ENCODE measurements around the gene ITGB1BP1.

The ITGB1BP1 gene

GRCh38 chr2:9408641-9409151, 14.6 kb downstream of the ITGB1BP1 start:
- H2BK15ac ChIP-seq (ENCODE audit: low read depth, poor library complexity, severe bottlenecking): no peak overlapping the region
- H3K27ac ChIP-seq (ENCODE audit: low read length, poor library complexity, severe bottlenecking): no peak overlapping the region
- no peaks in the 10 kb centered on the region for H3K27me3 ChIP-seq (ENCODE audit: control insufficient read depth in 1 of 2, insufficient read depth in 1 of 2, low read length in 2 of 2)
- H3K4me3 ChIP-seq (ENCODE audit: insufficient read depth in 1 of 2, low read depth in 1 of 2, low read length in 2 of 2): no peak overlapping the region
- no peaks in the 10 kb centered on the region for H3K9me3 ChIP-seq (ENCODE audit: control insufficient read depth, low read length)
- no peak overlapping the region for H2BK5ac ChIP-seq (ENCODE audit: low read depth, low read length, poor library complexity, severe bottlenecking)
- no peak overlapping the region for H3K18ac ChIP-seq (ENCODE audit: low read depth in 1 of 2, low read length in 2 of 2)
- peaks cover 12% of the 10 kb centered on the region for H3K79me1 ChIP-seq (replicated peaks; ENCODE audit: low read length, poor library complexity, severe bottlenecking)
- no peak overlapping the region for H3K23ac ChIP-seq (ENCODE audit: low read length in 2 of 2)
- peaks cover 4% of the 10 kb centered on the region for H3K4me1 ChIP-seq (ENCODE audit: control insufficient read depth, insufficient read depth, low read depth, low read length)
- H4K91ac ChIP-seq (ENCODE audit: low read length): no peak overlapping the region
- no peak overlapping the region for H4K8ac ChIP-seq (ENCODE audit: low read length)
- H3K4ac ChIP-seq (ENCODE audit: low read depth in 1 of 2, low read length in 2 of 2): no peak overlapping the region
- H3K9ac ChIP-seq (ENCODE audit: low read length): no peak overlapping the region
- no peak overlapping the region for H2BK120ac ChIP-seq (ENCODE audit: low read depth, low read length)
- H3K4me2 ChIP-seq (ENCODE audit: low read length, poor library complexity, severe bottlenecking): no peak overlapping the region
- H2BK12ac ChIP-seq (ENCODE audit: low read length in 2 of 2): no peak overlapping the region
- H2AFZ ChIP-seq (ENCODE audit: low read depth, low read length): no peak overlapping the region
- H3K36me3 ChIP-seq (ENCODE audit: control insufficient read depth in 1 of 2, insufficient read depth in 2 of 2, low read depth in 1 of 2, low read length in 2 of 2): peaks cover 29 to 87% of the 10 kb centered on the region in 2 experiments
- DNase-seq: no peak
- 97% methylated on average over 9 of the region's 9 CpGs for WGBS
- H2AK5ac ChIP-seq (ENCODE audit: low read length, severe bottlenecking): no peak overlapping the region
- no peak overlapping the region for H3K14ac ChIP-seq (ENCODE audit: low read length in 2 of 2)

DNA sequence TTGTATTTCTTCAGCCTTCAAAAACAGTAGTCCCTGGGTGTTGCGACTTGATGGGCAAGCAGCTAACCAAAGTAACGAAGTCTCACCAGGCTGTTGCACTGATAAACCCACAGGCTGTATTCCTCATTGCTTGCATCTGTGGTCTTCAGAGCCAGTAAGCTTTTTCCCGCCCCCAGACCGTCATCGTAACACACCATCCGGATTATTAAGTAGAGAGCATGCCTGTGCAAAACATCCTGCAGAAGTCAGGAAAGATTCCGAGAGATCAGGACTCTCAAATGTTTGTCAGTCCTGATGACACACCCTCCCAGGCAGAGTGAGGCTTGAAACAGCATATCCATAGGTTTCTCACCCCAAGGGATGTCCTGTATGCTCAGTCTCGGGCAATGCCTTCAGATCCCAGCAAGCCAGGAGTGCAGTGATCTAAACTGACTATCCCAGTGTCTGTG, 15.9 kb downstream of the ITGB1BP1 start:
- no peaks in the 10 kb centered on the region for H3K9me3 ChIP-seq (ENCODE audit: control insufficient read depth, low read length)
- peaks cover 35 to 89% of the 10 kb centered on the region in 2 experiments for H3K36me3 ChIP-seq (ENCODE audit: control insufficient read depth in 1 of 2, insufficient read depth in 2 of 2, low read depth in 1 of 2, low read length in 2 of 2)
- H3K14ac ChIP-seq (ENCODE audit: low read length in 2 of 2): no peak overlapping the region
- no peak overlapping the region for H3K9ac ChIP-seq (ENCODE audit: low read length)
- no peak overlapping the region for H3K23ac ChIP-seq (ENCODE audit: low read length in 2 of 2)
- no peak overlapping the region for H3K4ac ChIP-seq (ENCODE audit: low read depth in 1 of 2, low read length in 2 of 2)
- H2BK120ac ChIP-seq (ENCODE audit: low read depth, low read length): no peak overlapping the region
- peaks cover 4% of the 10 kb centered on the region for H3K4me1 ChIP-seq (ENCODE audit: control insufficient read depth, insufficient read depth, low read depth, low read length)
- H4K8ac ChIP-seq (ENCODE audit: low read length): no peak overlapping the region
- H3K18ac ChIP-seq (ENCODE audit: low read depth in 1 of 2, low read length in 2 of 2): no peak overlapping the region
- no peak for DNase-seq
- H3K27me3 ChIP-seq (ENCODE audit: control insufficient read depth in 1 of 2, insufficient read depth in 1 of 2, low read length in 2 of 2): no peaks in the 10 kb centered on the region
- no peak overlapping the region for H2BK12ac ChIP-seq (ENCODE audit: low read length in 2 of 2)
- H3K4me3 ChIP-seq (ENCODE audit: insufficient read depth in 1 of 2, low read depth in 1 of 2, low read length in 2 of 2): no peak overlapping the region
- no peak overlapping the region for H2AK5ac ChIP-seq (ENCODE audit: low read length, severe bottlenecking)
- H3K27ac ChIP-seq (ENCODE audit: low read length, poor library complexity, severe bottlenecking): no peak overlapping the region
- no peak overlapping the region for H2BK15ac ChIP-seq (ENCODE audit: low read depth, poor library complexity, severe bottlenecking)
- H2BK5ac ChIP-seq (ENCODE audit: low read depth, low read length, poor library complexity, severe bottlenecking): no peak overlapping the region
- WGBS: 95% methylated on average over 8 of the region's 8 CpGs
- H3K4me2 ChIP-seq (ENCODE audit: low read length, poor library complexity, severe bottlenecking): no peak overlapping the region
- H4K91ac ChIP-seq (ENCODE audit: low read length): no peak overlapping the region
- H3K79me1 ChIP-seq (replicated peaks; ENCODE audit: low read length, poor library complexity, severe bottlenecking): peaks cover 12% of the 10 kb centered on the region
- no peak overlapping the region for H2AFZ ChIP-seq (ENCODE audit: low read depth, low read length)

DNA sequence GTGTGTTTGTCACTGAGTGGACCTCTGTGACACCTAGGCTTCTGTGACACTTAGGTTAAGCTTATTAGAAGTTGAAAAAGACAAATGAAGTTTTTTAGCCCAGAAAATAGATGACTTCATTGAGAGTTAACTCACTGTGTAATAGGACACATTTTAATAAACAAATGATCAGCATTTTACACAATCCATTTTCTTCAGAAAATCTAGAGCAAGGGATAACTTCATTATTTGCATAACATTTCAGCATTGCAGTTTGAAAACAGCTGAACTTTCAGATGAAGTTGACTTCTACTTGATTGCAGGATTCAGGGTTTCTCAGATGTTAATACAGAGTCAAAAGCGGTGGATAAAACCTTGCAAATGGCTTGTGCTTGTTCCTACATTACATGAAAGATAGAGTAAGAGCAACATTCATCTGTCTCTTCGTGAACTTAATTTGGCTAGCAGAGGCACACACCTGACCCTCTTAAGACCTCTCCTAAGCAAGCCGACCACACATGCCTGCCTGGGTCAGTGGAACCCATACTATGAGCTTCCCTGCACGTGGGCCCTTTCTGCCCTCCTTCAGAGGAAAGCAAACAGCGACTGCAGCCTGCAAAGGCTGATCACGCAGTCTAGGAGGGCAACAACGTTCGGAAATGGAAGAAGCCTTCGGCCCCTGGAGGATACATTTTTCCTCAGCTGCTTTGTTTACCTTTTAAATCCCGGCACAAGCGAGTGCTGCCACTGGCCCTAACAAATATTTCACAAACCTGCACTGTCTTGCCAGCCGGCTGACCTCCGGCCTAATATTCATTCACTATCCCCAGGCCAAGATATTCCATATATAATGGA, 16.6 kb downstream of the ITGB1BP1 start:
- Histone ChIP-seq H3K27ac (ENCODE audit: low read length, poor library complexity, severe bottlenecking) (no peak overlapping the region), H2AK5ac (ENCODE audit: low read length, severe bottlenecking) (no peak overlapping the region), H3K14ac (ENCODE audit: low read length in 2 of 2) (no peak overlapping the region), H3K9ac (ENCODE audit: low read length) (no peak overlapping the region), H2BK5ac (ENCODE audit: low read depth, low read length, poor library complexity, severe bottlenecking) (no peak overlapping the region), H3K4me3 (ENCODE audit: insufficient read depth in 1 of 2, low read depth in 1 of 2, low read length in 2 of 2) (no peak overlapping the region), H2AFZ (ENCODE audit: low read depth, low read length) (no peak overlapping the region), H3K23ac (ENCODE audit: low read length in 2 of 2) (no peak overlapping the region), H3K18ac (ENCODE audit: low read depth in 1 of 2, low read length in 2 of 2) (no peak overlapping the region), H3K27me3 (ENCODE audit: control insufficient read depth in 1 of 2, insufficient read depth in 1 of 2, low read length in 2 of 2) (no peaks in the 10 kb centered on the region), H3K4ac (ENCODE audit: low read depth in 1 of 2, low read length in 2 of 2) (no peak overlapping the region), H3K79me1 (replicated peaks; ENCODE audit: low read length, poor library complexity, severe bottlenecking) (peaks cover 10% of the 10 kb centered on the region), H2BK12ac (ENCODE audit: low read length in 2 of 2) (no peak overlapping the region), H4K91ac (ENCODE audit: low read length) (no peak overlapping the region), H2BK120ac (ENCODE audit: low read depth, low read length) (no peak overlapping the region), H3K4me1 (ENCODE audit: control insufficient read depth, insufficient read depth, low read depth, low read length) (peaks cover 4% of the 10 kb centered on the region), H2BK15ac (ENCODE audit: low read depth, poor library complexity, severe bottlenecking) (no peak overlapping the region), H3K36me3 (ENCODE audit: control insufficient read depth in 1 of 2, insufficient read depth in 2 of 2, low read depth in 1 of 2, low read length in 2 of 2) (peaks cover 38 to 88% of the 10 kb centered on the region in 2 experiments), H4K8ac (ENCODE audit: low read length) (no peak overlapping the region), H3K4me2 (ENCODE audit: low read length, poor library complexity, severe bottlenecking) (no peak overlapping the region), H3K9me3 (ENCODE audit: control insufficient read depth, low read length) (no peaks in the 10 kb centered on the region)
- 88% methylated on average over 13 of the region's 13 CpGs for WGBS
- no peak for DNase-seq

DNA sequence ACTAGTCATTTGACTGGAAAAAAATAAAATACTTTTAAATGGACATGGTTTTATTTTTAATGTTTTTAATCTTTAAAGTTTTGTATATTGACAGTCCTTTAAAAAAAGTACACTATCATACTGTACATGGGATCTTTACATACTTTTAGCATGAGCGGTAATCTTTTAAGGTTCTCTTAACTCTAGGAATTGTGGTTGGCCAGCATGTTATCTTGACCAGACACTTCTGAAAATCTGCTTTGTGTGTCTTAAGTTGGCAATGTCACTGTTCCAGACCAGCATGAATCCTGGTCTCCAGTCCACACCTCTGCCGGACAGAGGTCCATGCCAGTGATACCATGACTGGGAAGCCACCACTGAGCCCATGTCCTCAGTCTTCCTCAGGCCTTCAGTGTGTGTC, 17.7 kb downstream of the ITGB1BP1 start:
- no peak overlapping the region for H3K4me2 ChIP-seq (ENCODE audit: low read length, poor library complexity, severe bottlenecking)
- H3K4ac ChIP-seq (ENCODE audit: low read depth in 1 of 2, low read length in 2 of 2): no peak overlapping the region
- H4K91ac ChIP-seq (ENCODE audit: low read length): no peak overlapping the region
- peaks cover 48 to 92% of the 10 kb centered on the region in 2 experiments for H3K36me3 ChIP-seq (ENCODE audit: control insufficient read depth in 1 of 2, insufficient read depth in 2 of 2, low read depth in 1 of 2, low read length in 2 of 2)
- peaks cover 7% of the 10 kb centered on the region for H3K4me1 ChIP-seq (ENCODE audit: control insufficient read depth, insufficient read depth, low read depth, low read length)
- no peak overlapping the region for H3K4me3 ChIP-seq (ENCODE audit: insufficient read depth in 1 of 2, low read depth in 1 of 2, low read length in 2 of 2)
- H3K9me3 ChIP-seq (ENCODE audit: control insufficient read depth, low read length): no peaks in the 10 kb centered on the region
- H3K18ac ChIP-seq (ENCODE audit: low read depth in 1 of 2, low read length in 2 of 2): no peak overlapping the region
- no peak overlapping the region for H2AK5ac ChIP-seq (ENCODE audit: low read length, severe bottlenecking)
- H2BK5ac ChIP-seq (ENCODE audit: low read depth, low read length, poor library complexity, severe bottlenecking): no peak overlapping the region
- H2BK12ac ChIP-seq (ENCODE audit: low read length in 2 of 2): no peak overlapping the region
- no peak overlapping the region for H3K23ac ChIP-seq (ENCODE audit: low read length in 2 of 2)
- no peaks in the 10 kb centered on the region for H3K27me3 ChIP-seq (ENCODE audit: control insufficient read depth in 1 of 2, insufficient read depth in 1 of 2, low read length in 2 of 2)
- H2BK120ac ChIP-seq (ENCODE audit: low read depth, low read length): no peak overlapping the region
- DNase-seq: peak; percentile 41
- 96% methylated on average over 2 of the region's 2 CpGs for WGBS
- peaks cover 10% of the 10 kb centered on the region for H3K79me1 ChIP-seq (replicated peaks; ENCODE audit: low read length, poor library complexity, severe bottlenecking)
- no peak overlapping the region for H2BK15ac ChIP-seq (ENCODE audit: low read depth, poor library complexity, severe bottlenecking)
- H4K8ac ChIP-seq (ENCODE audit: low read length): no peak overlapping the region
- H3K14ac ChIP-seq (ENCODE audit: low read length in 2 of 2): no peak overlapping the region
- no peak overlapping the region for H3K27ac ChIP-seq (ENCODE audit: low read length, poor library complexity, severe bottlenecking)
- H2AFZ ChIP-seq (ENCODE audit: low read depth, low read length): no peak overlapping the region
- H3K9ac ChIP-seq (ENCODE audit: low read length): no peak overlapping the region

Measured in mesenchymal stem cell (in vitro differentiated cells and primary cell).